Glutamatergic neuron (in vitro differentiated cells): ENCODE data around the gene BANF1. TPM values are rescaled to one million over a fixed set of nuclear protein-coding genes. Genes with fewer than 3 reads are reported as not detected.

Experiments used
- DNase-seq: peaks from one replicate; pipeline ENCODE4 v3.0.0; 2022
- H3K27ac Mint-ChIP-seq: one replicate; pipeline ENCODE4 v1.8.0; 2020; ENCODE audit warnings: mild to moderate bottlenecking, mixed read lengths, inconsistent platforms; ENCODE audit not compliant: unreplicated experiment
- H3K27me3 Mint-ChIP-seq: one replicate; pipeline ENCODE4 v1.8.0; 2020; ENCODE audit warnings: mild to moderate bottlenecking, moderate library complexity, mixed read lengths, inconsistent platforms; ENCODE audit not compliant: unreplicated experiment
- H3K36me3 Mint-ChIP-seq: one replicate; pipeline ENCODE4 v1.8.0; 2020; ENCODE audit warnings: mild to moderate bottlenecking, mixed read lengths, inconsistent platforms; ENCODE audit not compliant: unreplicated experiment
- H3K4me1 Mint-ChIP-seq: one replicate; pipeline ENCODE4 v1.8.0; 2020; ENCODE audit warnings: mild to moderate bottlenecking, low read depth, mixed read lengths, inconsistent platforms; ENCODE audit not compliant: unreplicated experiment
- H3K4me3 Mint-ChIP-seq: one replicate; pipeline ENCODE4 v1.8.0; 2020; ENCODE audit warnings: mild to moderate bottlenecking, mixed read lengths, inconsistent platforms; ENCODE audit not compliant: unreplicated experiment
- H3K9me3 Mint-ChIP-seq: one replicate; pipeline ENCODE4 v1.8.0; 2020; ENCODE audit warnings: mild to moderate bottlenecking, moderate library complexity, mixed read lengths, inconsistent platforms; ENCODE audit not compliant: unreplicated experiment
- CTCF ChIP-seq: fragments of 200-600 bp; sonication (generic); IDR thresholded peaks from one replicate; pipeline ENCODE4 v1.5.0; 2021; ENCODE audit not compliant: partially characterized antibody, unreplicated experiment
- total RNA-seq: library from RNA; stranded (reverse); fragmentation: NEBNext Ultra II Directional; extraction: Animal tissue kit (Norgen Biotek cat#: 25700); gene quantifications from one replicate; pipeline ENCODE4 v1.2.1, GENCODE V29; 2021; ENCODE audit not compliant: unreplicated experiment

Gene BANF1
- total RNA-seq, 1 donor from 2014 or later: 135 TPM

- H3K36me3 Mint-ChIP-seq: no peaks in the 10 kb centered on the region
- no peak overlapping the region for H3K27ac Mint-ChIP-seq
- H3K9me3 Mint-ChIP-seq: peaks cover 3% of the 10 kb centered on the region
- H3K4me1 Mint-ChIP-seq: peaks cover 6% of the 10 kb centered on the region
- DNase-seq: no peak
- TF ChIP-seq CTCF: no peak
- no peak overlapping the region for H3K4me3 Mint-ChIP-seq
- peaks cover 2% of the 10 kb centered on the region for H3K27me3 Mint-ChIP-seq
Observed at GRCh38 chr11:65977621-65978390, 24.5 kb upstream of the BANF1 start.

- Mint-ChIP-seq H3K4me1 (peaks cover 6% of the 10 kb centered on the region), H3K36me3 (no peaks in the 10 kb centered on the region), H3K9me3 (peaks cover 3% of the 10 kb centered on the region), H3K27me3 (peaks cover 2% of the 10 kb centered on the region), H3K4me3 (no peak overlapping the region), H3K27ac (no peak overlapping the region)
- no peak for DNase-seq
- TF ChIP-seq CTCF: no peak
Observed at GRCh38 chr11:65978391-65979238, 23.7 kb upstream of the BANF1 start.

- Mint-ChIP-seq H3K27me3 (peaks cover 2% of the 10 kb centered on the region), H3K4me1 (peaks cover 6% of the 10 kb centered on the region), H3K36me3 (no peaks in the 10 kb centered on the region), H3K4me3 (no peak overlapping the region), H3K9me3 (peaks cover 3% of the 10 kb centered on the region), H3K27ac (no peak overlapping the region)
- no peak for TF ChIP-seq CTCF
- no peak for DNase-seq
Observed at GRCh38 chr11:65979261-65979759, 23.0 kb upstream of the BANF1 start.

- Mint-ChIP-seq H3K27ac (no peak overlapping the region), H3K9me3 (no peaks in the 10 kb centered on the region), H3K27me3 (no peaks in the 10 kb centered on the region), H3K36me3 (no peaks in the 10 kb centered on the region), H3K4me3 (no peak overlapping the region), H3K4me1 (no peaks in the 10 kb centered on the region)
- no peak for TF ChIP-seq CTCF
- no peak for DNase-seq
Observed at GRCh38 chr11:65981101-65981740, 21.1 kb upstream of the BANF1 start.
